Subcutaneous abdominal adipose tissue (tissue), 5 donors: ENCODE measurements around the gene PYGB.
"Not testable (repeated sequence)": the region's sequence is repeated elsewhere in the genome, so short reads cannot be mapped to it uniquely, and the experiment has no call there.

Source experiments
- H3K27ac ChIP-seq: one replicate; pipeline ENCODE4 v1.7.0; 2013; ENCODE audit warnings: low read depth, mild to moderate bottlenecking, inconsistent platforms, low read length, moderate library complexity
- H3K27me3 ChIP-seq, 5 donors: one replicate each; pipeline ENCODE4 v1.7.0; 2013; ENCODE audit warnings: low read length in 5 of 5, inconsistent platforms in 1 of 5; ENCODE audit not compliant: control insufficient read depth in 5 of 5, insufficient read depth in 4 of 5
- H3K36me3 ChIP-seq, 5 donors: one replicate each; pipeline ENCODE4 v1.7.0; 2013; ENCODE audit warnings: low read length in 5 of 5; ENCODE audit not compliant: control insufficient read depth in 5 of 5, insufficient read depth in 5 of 5
- H3K4me1 ChIP-seq, 5 donors: one replicate each; pipeline ENCODE4 v1.7.0; 2013; ENCODE audit warnings: low read length in 5 of 5, mild to moderate bottlenecking in 3 of 5, moderate library complexity in 1 of 5; ENCODE audit not compliant: control insufficient read depth in 5 of 5, insufficient read depth in 5 of 5
- H3K4me3 ChIP-seq, 5 donors: one replicate each; pipeline ENCODE4 v1.7.0; 2013; ENCODE audit warnings: low read length in 5 of 5, low read depth in 1 of 5
- H3K9ac ChIP-seq, 5 donors: one replicate each; pipeline ENCODE4 v1.7.0; 2013; ENCODE audit warnings: low read length in 5 of 5, mild to moderate bottlenecking in 4 of 5, moderate library complexity in 3 of 5
- H3K9me3 ChIP-seq, 5 donors: one replicate each; pipeline ENCODE4 v1.7.0; 2013; ENCODE audit warnings: low read length in 5 of 5; ENCODE audit not compliant: control insufficient read depth in 5 of 5
- donor health status: healthy.
- donor health status: healthy.
- donor health status: healthy.
- donor health status: healthy.
- donor health status: healthy.

The PYGB gene

DNA sequence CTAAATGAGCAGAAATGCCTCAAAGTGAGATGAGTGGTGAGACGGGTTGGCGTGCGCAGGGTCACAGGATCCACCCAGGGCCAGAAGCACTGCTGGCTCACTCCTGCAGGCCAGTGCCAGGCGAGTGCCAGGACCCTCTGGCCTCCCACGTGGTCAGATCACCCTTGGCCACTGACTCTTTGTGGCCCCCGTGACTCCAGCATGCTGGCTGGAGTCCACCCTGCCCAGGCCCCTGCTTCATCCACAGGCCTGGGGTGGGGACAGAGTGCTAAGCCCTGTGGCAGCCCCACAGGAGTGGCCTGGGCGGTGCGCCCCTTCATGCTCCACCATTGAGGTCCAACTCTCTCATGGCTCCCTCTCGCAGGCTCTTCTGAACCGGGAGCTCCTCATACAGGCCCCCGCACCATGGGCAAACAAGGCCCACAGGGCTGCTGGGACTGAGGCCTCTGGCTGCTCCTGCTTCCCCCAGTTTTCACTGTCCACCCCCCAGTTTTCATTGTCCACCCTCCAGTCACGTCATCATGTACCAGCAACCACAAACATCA is 81.1 kb downstream of the PYGB start:
- no peaks in the 10 kb centered on the region for H3K27me3 ChIP-seq
- H3K4me1 ChIP-seq = peaks cover under 1 to 22% (median 7%) of the 10 kb centered on the region in 5 donors
- no peak overlapping the region for H3K27ac ChIP-seq
- no peaks in the 10 kb centered on the region for H3K9me3 ChIP-seq
- no peak overlapping the region for H3K9ac ChIP-seq
- H3K36me3 ChIP-seq = no peaks in the 10 kb centered on the region
- H3K4me3 ChIP-seq = no peak overlapping the region

- not testable (repeated sequence) for H3K4me3 ChIP-seq, H3K9me3 ChIP-seq, H3K4me1 ChIP-seq, H3K36me3 ChIP-seq, H3K27me3 ChIP-seq, H3K27ac ChIP-seq, H3K9ac ChIP-seq
Observed at GRCh38 chr20:25334972-25335371, 87.1 kb downstream of the PYGB start.

GRCh38 chr20:25336561-25337422 is 88.9 kb downstream of the PYGB start:
- H3K27ac ChIP-seq = no peak overlapping the region
- H3K4me3 ChIP-seq = no peak overlapping the region
- H3K9me3 ChIP-seq = no peaks in the 10 kb centered on the region
- no peaks in the 10 kb centered on the region for H3K4me1 ChIP-seq
- H3K27me3 ChIP-seq = no peaks in the 10 kb centered on the region
- no peak overlapping the region for H3K9ac ChIP-seq
- peaks cover 0 to 10% (median 4%) of the 10 kb centered on the region in 5 donors for H3K36me3 ChIP-seq

DNA sequence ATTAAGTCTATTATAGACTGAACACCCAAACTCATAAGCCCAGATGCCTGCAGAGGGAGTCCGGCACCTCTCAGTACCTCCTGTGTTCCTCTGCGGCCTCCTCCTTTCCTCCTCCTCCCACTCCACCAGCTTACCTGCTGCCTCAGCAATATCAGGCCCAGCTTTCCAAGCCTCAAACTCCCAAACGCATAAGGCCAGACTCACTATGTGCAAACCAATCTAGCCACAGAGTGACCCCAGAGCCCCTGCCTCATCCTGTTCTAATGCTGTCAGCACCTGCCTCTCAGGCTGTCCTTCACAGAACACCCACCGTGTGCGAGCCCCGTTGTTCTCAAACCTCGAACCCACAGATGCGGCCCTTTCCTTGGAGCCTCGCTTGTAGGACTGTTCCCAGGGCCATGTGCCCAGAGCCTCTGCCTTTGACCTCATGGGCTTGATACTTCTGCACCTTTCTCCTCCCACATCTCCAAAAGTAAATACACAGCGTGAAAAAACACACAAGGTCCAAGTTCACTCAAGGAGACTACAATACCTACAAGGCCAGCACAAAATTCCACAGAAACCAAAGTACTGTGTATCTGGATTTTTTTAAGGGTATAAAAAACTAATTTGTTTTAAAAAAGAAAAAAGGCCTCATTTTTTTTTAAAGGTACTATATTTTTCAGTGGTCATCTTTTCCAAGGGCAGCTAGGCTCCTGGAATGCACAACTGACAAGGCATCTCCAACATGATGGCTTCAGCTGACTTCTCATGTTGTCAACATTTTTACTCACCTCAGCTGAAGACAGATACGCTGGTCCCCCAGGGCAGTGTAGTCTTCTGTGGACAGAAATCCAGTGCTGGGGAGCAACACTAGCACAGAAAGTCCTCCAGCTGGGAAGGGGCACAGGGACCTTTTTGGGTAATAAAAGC is 90.5 kb downstream of the PYGB start:
- Histone ChIP-seq H3K4me3 (no peak overlapping the region), H3K9ac (no peak overlapping the region), H3K27me3 (no peaks in the 10 kb centered on the region), H3K36me3 (peaks cover 0 to 10% (median 4%) of the 10 kb centered on the region in 5 donors), H3K9me3 (no peaks in the 10 kb centered on the region), H3K27ac (no peak overlapping the region), H3K4me1 (no peaks in the 10 kb centered on the region)

DNA sequence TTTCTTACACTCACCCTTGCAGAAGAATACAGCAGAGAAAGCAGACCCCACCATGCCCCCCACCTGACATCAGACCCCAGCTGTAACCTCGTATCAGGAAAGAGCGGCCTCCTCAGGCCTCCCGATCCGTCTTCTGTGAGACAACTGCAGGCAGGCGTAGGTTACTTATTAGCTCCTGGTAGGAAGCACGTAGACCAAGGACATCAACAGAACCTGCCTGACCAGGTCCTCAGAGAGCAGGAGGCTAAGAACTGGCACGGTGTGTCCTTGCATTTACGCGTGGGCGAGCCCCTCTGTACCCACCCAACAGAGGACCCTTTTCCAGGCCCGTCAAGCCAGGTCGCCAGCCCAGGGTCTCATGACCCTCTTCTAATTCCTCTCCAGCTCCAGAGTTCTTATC is 91.7 kb downstream of the PYGB start:
- H3K27ac ChIP-seq = no peak overlapping the region
- H3K4me3 ChIP-seq = no peak overlapping the region
- H3K9ac ChIP-seq = no peak overlapping the region
- H3K9me3 ChIP-seq = no peaks in the 10 kb centered on the region
- H3K36me3 ChIP-seq = peaks cover 0 to 10% (median 4%) of the 10 kb centered on the region in 5 donors
- no peaks in the 10 kb centered on the region for H3K27me3 ChIP-seq
- H3K4me1 ChIP-seq = no peaks in the 10 kb centered on the region

DNA sequence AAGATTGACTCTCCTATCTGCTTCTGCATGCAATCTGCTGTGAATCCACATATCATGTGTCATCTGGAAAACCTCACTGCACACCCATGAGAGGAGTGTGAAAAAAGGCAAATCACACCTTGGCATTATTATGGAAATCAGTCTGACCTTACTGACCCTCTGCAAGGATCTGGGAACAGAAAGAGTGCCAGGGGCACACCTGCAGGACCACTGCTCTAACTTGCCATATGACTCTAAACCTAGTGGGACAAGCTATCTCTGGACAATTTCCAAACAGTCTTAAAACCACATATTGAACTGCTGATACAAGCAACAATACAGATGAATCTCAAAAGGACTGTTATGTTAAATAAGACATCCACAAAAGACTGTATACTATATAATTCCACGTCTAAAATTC is 92.5 kb downstream of the PYGB start:
- H3K36me3 ChIP-seq = peaks cover 0 to 10% (median 4%) of the 10 kb centered on the region in 5 donors
- H3K4me3 ChIP-seq = no peak overlapping the region
- no peaks in the 10 kb centered on the region for H3K9me3 ChIP-seq
- no peaks in the 10 kb centered on the region for H3K27me3 ChIP-seq
- H3K9ac ChIP-seq = no peak overlapping the region
- no peak overlapping the region for H3K27ac ChIP-seq
- no peaks in the 10 kb centered on the region for H3K4me1 ChIP-seq

DNA sequence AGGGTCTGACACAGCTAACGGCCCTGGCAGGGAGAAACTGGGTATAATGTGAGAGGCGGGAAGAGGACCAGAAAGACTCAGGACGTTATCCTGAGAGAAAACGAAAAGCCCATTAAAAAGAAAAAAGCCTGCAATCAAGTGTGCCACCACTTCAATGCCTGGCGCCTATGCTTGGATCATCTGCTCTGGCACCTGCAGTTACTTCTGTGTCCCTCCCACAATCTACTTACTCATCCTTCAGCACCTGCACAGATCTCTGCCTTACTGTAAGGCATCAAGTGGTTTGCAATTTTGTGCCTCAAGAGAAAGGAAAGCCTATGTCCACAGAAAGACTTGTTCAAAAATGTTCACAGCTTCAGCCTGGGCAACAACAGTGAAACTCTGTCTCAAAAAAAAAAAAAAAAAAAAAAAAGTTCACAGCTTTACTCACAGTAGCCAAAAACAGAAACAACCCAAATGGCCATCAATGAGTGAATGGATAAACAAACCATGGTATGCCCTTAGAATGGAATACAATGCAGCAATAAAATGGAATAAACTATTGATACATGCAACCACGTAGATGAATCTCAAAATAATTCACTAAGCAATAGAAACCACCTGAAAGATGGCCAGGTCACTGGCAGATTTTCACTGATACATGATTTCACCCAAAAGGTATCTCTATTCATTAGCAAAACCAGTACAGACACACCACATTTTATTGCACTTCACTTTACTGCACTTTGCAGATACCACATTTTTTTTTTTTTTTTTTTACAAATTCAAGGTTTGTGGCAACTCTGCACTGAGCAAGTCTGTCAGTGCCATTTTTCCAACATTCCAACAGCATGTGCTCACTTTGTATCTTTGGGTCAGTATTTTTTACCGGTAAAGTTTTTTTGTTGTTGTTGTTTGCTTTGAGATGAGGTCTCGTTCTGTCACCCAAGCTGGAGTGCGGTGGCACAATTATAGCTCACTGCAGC is 94.1 kb downstream of the PYGB start:
- H3K27me3 ChIP-seq = no peaks in the 10 kb centered on the region
- no peak overlapping the region for H3K4me3 ChIP-seq
- H3K9me3 ChIP-seq = no peaks in the 10 kb centered on the region
- no peak overlapping the region for H3K27ac ChIP-seq
- no peaks in the 10 kb centered on the region for H3K4me1 ChIP-seq
- peaks cover 0 to 10% (median 4%) of the 10 kb centered on the region in 5 donors for H3K36me3 ChIP-seq
- H3K9ac ChIP-seq = no peak overlapping the region

GRCh38 chr20:25344634-25345033 is 96.7 kb downstream of the PYGB start:
- no peaks in the 10 kb centered on the region for H3K9me3 ChIP-seq
- H3K27ac ChIP-seq = no peak overlapping the region
- no peaks in the 10 kb centered on the region for H3K27me3 ChIP-seq
- H3K4me3 ChIP-seq = no peak overlapping the region
- no peak overlapping the region for H3K9ac ChIP-seq
- H3K36me3 ChIP-seq = no peaks in the 10 kb centered on the region
- no peaks in the 10 kb centered on the region for H3K4me1 ChIP-seq

DNA sequence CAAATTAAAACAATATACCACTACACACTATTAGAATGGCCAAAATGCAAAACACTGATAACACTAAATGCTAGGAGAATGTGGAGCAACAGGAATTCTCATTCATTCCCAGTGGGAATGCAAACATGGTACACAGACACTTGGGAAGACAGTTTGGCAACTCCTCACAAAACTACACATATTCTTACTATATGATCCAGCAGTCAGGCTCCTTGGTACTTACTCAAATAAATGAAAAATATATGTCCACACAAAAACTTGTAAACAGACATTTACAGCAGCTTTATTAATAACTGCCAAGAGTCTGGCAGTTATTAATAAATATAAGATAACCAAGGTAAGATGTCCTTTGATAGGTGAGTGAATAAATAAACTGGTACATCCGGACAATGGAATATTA is 97.8 kb downstream of the PYGB start:
- Histone ChIP-seq H3K27me3 (no peaks in the 10 kb centered on the region), H3K27ac (no peak overlapping the region), H3K9ac (no peak overlapping the region), H3K4me1 (no peaks in the 10 kb centered on the region), H3K9me3 (no peaks in the 10 kb centered on the region), H3K4me3 (no peak overlapping the region), H3K36me3 (no peaks in the 10 kb centered on the region)
